GM20000 (cell line): ENCODE data around the gene PHF23.

Source experiments
- DNase-seq: peaks from one replicate; pipeline ENCODE4 v3.0.0; 2012; ENCODE audit warnings: low spot score
- CTCF ChIP-seq: IDR thresholded peaks from 2 replicates; pipeline ENCODE4 v1.5.1; 2012; ENCODE audit warnings: mild to moderate bottlenecking, control low read depth; ENCODE audit errors: extremely low read depth, missing control alignments

The PHF23 gene

DNA sequence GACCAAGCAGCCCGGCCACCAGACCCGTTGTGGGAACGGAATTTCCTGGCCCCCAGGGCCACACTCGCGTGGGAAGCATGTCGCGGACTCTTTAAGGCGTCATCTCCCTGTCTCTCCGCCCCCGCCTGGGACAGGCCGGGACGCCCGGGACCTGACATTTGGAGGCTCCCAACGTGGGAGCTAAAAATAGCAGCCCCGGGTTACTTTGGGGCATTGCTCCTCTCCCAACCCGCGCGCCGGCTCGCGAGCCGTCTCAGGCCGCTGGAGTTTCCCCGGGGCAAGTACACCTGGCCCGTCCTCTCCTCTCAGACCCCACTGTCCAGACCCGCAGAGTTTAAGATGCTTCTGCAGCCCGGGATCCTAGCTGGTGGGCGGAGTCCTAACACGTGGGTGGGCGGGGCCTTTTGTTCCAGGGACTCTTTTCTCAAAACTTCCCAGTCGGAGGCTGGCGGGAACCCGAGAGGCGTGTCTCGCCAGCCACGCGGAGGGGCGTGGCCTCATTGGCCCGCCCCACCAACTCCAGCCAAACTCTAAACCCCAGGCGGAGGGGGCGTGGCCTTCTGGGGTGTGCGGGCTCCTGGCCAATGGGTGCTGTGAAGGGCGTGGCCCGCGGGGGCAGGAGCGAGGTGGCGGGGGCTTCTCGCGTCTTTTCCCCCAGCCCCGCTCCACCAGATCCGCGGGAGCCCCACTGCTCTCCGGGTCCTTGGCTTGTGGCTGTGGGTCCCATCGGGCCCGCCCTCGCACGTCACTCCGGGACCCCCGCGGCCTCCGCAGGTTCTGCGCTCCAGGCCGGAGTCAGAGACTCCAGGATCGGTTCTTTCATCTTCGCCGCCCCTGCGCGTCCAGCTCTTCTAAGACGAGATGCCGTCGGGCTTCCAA lies 42.1 kb upstream of the PHF23 start, which contains the start of gene SLC2A4:
Gene SLC2A4 (plus strand): TSS at position 645 of the 879 bp plus-strand sequence. CDS start 217 bp downstream, at position 862.
- DNase-seq: peak; percentile 96
- TF ChIP-seq CTCF: no peak

DNA sequence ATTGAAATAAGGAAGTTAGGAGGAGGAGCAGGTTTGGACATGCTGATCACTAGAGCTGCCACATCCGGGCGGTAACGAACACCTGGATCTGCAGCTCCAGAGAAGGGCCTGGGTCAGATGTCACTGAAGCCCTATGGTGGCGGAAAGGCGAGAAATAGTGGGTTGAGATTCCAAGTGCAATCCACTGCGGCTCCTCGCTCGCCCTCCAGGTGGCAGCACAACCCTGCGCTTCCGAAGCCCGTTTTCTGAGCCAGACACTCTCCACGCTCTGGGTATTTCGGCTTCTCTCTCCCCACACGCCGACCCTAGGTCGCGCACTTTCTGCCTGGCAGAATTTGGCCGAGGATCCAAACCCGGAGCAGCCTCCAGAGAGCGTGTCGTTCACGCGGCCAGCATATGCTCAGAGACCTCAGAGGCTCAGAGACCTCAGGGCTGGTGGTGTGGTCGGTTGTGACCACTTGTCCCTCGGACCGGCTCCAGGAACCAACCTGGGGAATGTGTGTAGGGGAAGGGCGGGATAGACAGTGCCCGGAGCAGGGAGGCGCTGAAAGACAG lies 41.3 kb upstream of the PHF23 start:
- peak; percentile 91 for DNase-seq

DNA sequence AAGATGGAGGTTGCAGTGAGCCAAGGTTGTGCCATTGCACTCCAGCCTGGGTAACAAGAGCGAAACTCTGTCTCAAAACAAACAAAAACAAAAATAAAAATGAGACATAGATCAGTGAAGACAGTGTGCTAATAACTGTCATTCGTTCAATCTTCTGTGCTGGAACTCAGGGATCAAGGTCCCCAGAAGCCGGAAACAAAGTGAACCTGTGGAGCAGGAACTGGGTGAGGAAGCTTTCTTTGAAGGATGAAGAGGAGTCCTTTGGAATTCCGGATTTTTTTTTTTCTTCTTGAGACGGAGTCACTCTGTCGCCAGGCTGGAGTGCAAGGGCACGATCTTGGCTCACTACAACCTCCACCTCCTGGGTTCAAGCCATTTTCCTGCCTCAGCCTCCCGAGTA lies 40.2 kb upstream of the PHF23 start:
- no peak for TF ChIP-seq CTCF
- DNase-seq: no peak

More for the DNA sequence above, 41.3 kb upstream of the PHF23 start:
- peak; percentile 88 for TF ChIP-seq CTCF

DNA sequence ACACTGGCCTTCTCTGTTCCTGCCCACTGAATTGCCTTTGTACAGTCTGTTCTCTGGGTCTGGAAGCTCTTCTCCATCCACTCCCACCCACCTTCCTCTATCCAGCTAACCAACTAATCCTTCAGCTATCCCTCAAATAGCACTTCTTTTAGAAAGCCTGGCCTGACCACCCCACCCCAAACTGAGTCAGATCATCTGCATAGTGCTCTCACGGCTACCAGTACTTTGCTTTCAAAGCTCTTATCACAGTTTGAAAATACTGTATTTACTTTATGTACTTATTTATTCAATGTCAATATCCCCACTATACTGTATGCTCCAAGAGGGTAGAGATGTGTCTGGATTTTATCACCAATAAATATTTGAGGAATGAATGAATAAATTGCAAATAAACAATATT lies 27.5 kb upstream of the PHF23 start:
- no peak for TF ChIP-seq CTCF
- no peak for DNase-seq

- TF ChIP-seq CTCF: no peak
- DNase-seq: no peak
Measured at GRCh38 chr17:7263801-7264078, 24.5 kb upstream of the PHF23 start.

GRCh38 chr17:7262935-7263800 lies 23.9 kb upstream of the PHF23 start:
- DNase-seq: peak; percentile 40
- no peak for TF ChIP-seq CTCF
